Right lobe of liver (tissue), 4 donors: ENCODE results near the gene ZNF79.

Experiments used
- POLR2A ChIP-seq: fragments of 450-650 bp; IDR thresholded peaks from one replicate; pipeline ENCODE4 v1.6.1; 2017; ENCODE audit warnings: antibody characterized with exemption, mild to moderate bottlenecking
- TF ChIP-seq, protein P1 (sequence below), 4 donors: fragments of 200-600 bp in 3 of 4; fragments of 450-650 bp in 1 of 4; IDR thresholded peaks; one replicate each; pipeline versions ENCODE4 v1.5.1 to v1.8.0; 2016 to 2022; ENCODE audit warnings: antibody characterized with exemption in 4 of 4, mild to moderate bottlenecking in 2 of 4
- donor health status: DM: no; HTN: no; CAD: no.
- donor health status: DM: no; HTN: no; CAD: no.
- donor health status: DM: no; HTN: yes; CAD: no.

DNA sequence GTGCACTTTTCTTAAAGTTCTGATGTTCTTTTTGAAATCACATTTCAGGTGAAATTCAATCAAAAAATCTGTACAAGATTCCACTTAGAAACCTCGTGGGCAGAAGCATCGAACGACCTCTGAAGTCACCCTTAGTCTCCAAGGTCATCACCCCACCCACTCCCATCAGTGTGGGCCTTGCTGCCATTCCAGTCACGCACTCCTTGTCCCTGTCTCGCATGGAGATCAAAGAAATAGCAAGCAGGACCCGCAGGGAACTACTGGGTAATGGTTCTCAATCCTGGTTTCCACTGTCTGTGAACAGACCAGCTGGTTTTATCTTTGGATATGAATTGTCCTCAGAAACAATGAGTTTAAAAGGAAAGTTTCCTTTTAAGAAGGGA lies 35.3 kb upstream of the ZNF79 start:
- TF ChIP-seq, protein P1, sequence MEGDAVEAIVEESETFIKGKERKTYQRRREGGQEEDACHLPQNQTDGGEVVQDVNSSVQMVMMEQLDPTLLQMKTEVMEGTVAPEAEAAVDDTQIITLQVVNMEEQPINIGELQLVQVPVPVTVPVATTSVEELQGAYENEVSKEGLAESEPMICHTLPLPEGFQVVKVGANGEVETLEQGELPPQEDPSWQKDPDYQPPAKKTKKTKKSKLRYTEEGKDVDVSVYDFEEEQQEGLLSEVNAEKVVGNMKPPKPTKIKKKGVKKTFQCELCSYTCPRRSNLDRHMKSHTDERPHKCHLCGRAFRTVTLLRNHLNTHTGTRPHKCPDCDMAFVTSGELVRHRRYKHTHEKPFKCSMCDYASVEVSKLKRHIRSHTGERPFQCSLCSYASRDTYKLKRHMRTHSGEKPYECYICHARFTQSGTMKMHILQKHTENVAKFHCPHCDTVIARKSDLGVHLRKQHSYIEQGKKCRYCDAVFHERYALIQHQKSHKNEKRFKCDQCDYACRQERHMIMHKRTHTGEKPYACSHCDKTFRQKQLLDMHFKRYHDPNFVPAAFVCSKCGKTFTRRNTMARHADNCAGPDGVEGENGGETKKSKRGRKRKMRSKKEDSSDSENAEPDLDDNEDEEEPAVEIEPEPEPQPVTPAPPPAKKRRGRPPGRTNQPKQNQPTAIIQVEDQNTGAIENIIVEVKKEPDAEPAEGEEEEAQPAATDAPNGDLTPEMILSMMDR (IDR thresholded peaks at IDR 0.05) = no peak
- TF ChIP-seq POLR2A = no peak
